GM12878 (cell line): ENCODE results near the gene ANXA11.
"Not testable (repeated sequence)": the region's sequence is repeated elsewhere in the genome, so short reads cannot be mapped to it uniquely, and the experiment has no call there.

Experiments
- CHD4 ChIP-seq: fragments of 200-600 bp; sonication (generic); IDR thresholded peaks from 2 replicates; pipeline ENCODE4 v1.6.1; 2016; ENCODE audit warnings: mild to moderate bottlenecking
- CREB1 ChIP-seq: IDR thresholded peaks from 2 replicates; pipeline ENCODE4 v1.6.1; 2012; ENCODE audit warnings: low read depth, mild to moderate bottlenecking, inconsistent platforms
- CTCF ChIP-seq, 3 experiments: IDR thresholded peaks in 2 of 3; conservative IDR thresholded peaks in 1 of 3; 2 replicates each; pipeline ENCODE4 v1.5.1; 2011; ENCODE audit warnings: low read depth in 3 of 3, low read length in 3 of 3, mild to moderate bottlenecking in 3 of 3, control low read depth in 2 of 3, moderate library complexity in 2 of 3, inconsistent platforms in 1 of 3, mixed read lengths in 1 of 3; ENCODE audit not compliant: control insufficient read depth in 2 of 3, insufficient read depth in 1 of 3; ENCODE audit errors: extremely low read depth in 1 of 3
- EP300 ChIP-seq, 2 experiments: fragments of 150-350 bp in 1 of 2; IDR thresholded peaks; 2 replicates each; pipeline ENCODE4 v1.6.1; 2011 to 2012; ENCODE audit warnings: low read depth in 2 of 2, low read length in 2 of 2, borderline replicate concordance in 1 of 2, improper control_type of control experiment in 1 of 2, inconsistent platforms in 1 of 2; ENCODE audit not compliant: control insufficient read depth in 1 of 2
- POLR2A ChIP-seq: IDR thresholded peaks from 2 replicates; pipeline ENCODE4 v1.6.1; 2011; ENCODE audit warnings: low read depth, mild to moderate bottlenecking, low read length
- RFX5 ChIP-seq: IDR thresholded peaks from 2 replicates; pipeline ENCODE4 v1.6.1; 2011; ENCODE audit warnings: low read depth, low read length, improper control_type of control experiment
- SKIL ChIP-seq: fragments of 450-650 bp; IDR thresholded peaks from 2 replicates; pipeline ENCODE4 v1.6.1; 2017; ENCODE audit warnings: mild to moderate bottlenecking, low read depth, inconsistent platforms; ENCODE audit not compliant: poor library complexity, severe bottlenecking
- YY1 ChIP-seq: IDR thresholded peaks from 2 replicates; pipeline ENCODE4 v1.6.1; 2011; ENCODE audit warnings: low read depth, mild to moderate bottlenecking, low read length

GRCh38 chr10:80218878-80219277 is 13.5 kb upstream of the ANXA11 start:
- not testable (repeated sequence) for TF ChIP-seq CHD4; YY1; CTCF (IDR thresholded peaks at IDR 0.05 in 2 of 3, conservative IDR thresholded peaks at IDR 0.05 in 1 of 3; ENCODE audit: control insufficient read depth in 2 of 3, extremely low read depth in 1 of 3, insufficient read depth in 1 of 3, low read depth in 3 of 3, low read length in 3 of 3); POLR2A; SKIL; EP300 (IDR thresholded peaks at IDR 0.05; ENCODE audit: borderline replicate concordance in 1 of 2, control insufficient read depth in 1 of 2, low read depth in 2 of 2, low read length in 2 of 2); RFX5; CREB1
